HepG2 (cell line): ENCODE measurements around the gene NTRK2. TPM values are rescaled to one million over a fixed set of nuclear protein-coding genes. Genes with fewer than 3 reads are reported as not detected.

Experiments used
- ATAC-seq: fragments of 200-7000 bp; cut with Tn5 transposase; 3 replicates; pipeline ENCODE4 v1.9.1; 2020; ENCODE audit warnings: mild to moderate bottlenecking, moderate library complexity
- BruUV-seq: library from RNA; stranded (reverse); fragments of 400-500 nt; replicated peaks from 2 replicates; lab custom pipeline; 2021; lab: Mats Ljungman, UMichigan
- CTCF ChIA-PET: fragments of 300-600 bp; formaldehyde crosslinking; extraction: SDS; loops from one replicate; lab custom pipeline; 2021; ENCODE audit warnings: low total read pairs, inconsistent platforms, low intra/inter-chr PET ratio; lab: Yijun Ruan, JAX
- POLR2A ChIA-PET: fragments of 350-600 bp; sonication (Branson Sonifier 250); formaldehyde crosslinking; loops from one replicate; lab custom pipeline; 2020; ENCODE audit warnings: antibody characterized with exemption, inconsistent platforms; lab: Yijun Ruan, JAX
- DNase-seq: peaks from one replicate; pipeline ENCODE4 v3.0.0-alpha.2; 2015; ENCODE audit warnings: low spot score
- FAIRE-seq: peaks from 3 replicates; lab custom pipeline; 2011; peaks lifted over from hg19 to GRCh38; lab: Jason Lieb, UNC
- H2AFZ ChIP-seq: one replicate; pipeline ENCODE4 v1.6.1; 2011; ENCODE audit warnings: low read length, inconsistent platforms
- H3K27ac ChIP-seq: fragments of 300-600 bp; 3 replicates; pipeline ENCODE4 v1.8.0; 2011; ENCODE audit warnings: mixed run types, mild to moderate bottlenecking, mixed read lengths, low read length, inconsistent platforms; ENCODE audit not compliant: insufficient read depth; ENCODE audit errors: extremely low read length
- H3K27me3 ChIP-seq, 2 experiments: fragments of 200-600 bp in 1 of 2; 2 replicates in 1 of 2; 3 replicates in 1 of 2; pipeline versions ENCODE4 v1.6.0 to v1.8.0; 2011; ENCODE audit warnings: low read length in 2 of 2, mild to moderate bottlenecking in 2 of 2, moderate library complexity in 2 of 2, inconsistent platforms in 1 of 2; ENCODE audit not compliant: insufficient read depth in 2 of 2, control insufficient read depth in 1 of 2
- H3K36me3 ChIP-seq, 2 experiments: fragments of 200-600 bp in 1 of 2; replicated peaks in 1 of 2; 2 replicates in 1 of 2; 3 replicates in 1 of 2; pipeline versions ENCODE4 v1.5.1 to v1.8.0; 2011; ENCODE audit warnings: low read length in 2 of 2, inconsistent platforms in 1 of 2; ENCODE audit not compliant: insufficient read depth in 2 of 2, control insufficient read depth in 1 of 2
- H3K4me1 ChIP-seq: 2 replicates; pipeline ENCODE4 v1.5.1; 2012; ENCODE audit warnings: low read length, inconsistent platforms; ENCODE audit not compliant: insufficient read depth
- H3K4me2 ChIP-seq: 2 replicates; pipeline ENCODE4 v1.6.0; 2011; ENCODE audit warnings: low read depth, low read length, inconsistent platforms
- H3K4me3 ChIP-seq, 3 experiments: fragments of 200-600 bp in 1 of 3; sonication (generic), shearing (Covaris generic) in 1 of 3; replicated peaks in 1 of 3; 2 replicates each; pipeline ENCODE4 v1.5.1; 2011 to 2016; ENCODE audit warnings: low read length in 3 of 3, inconsistent platforms in 2 of 3, low read depth in 2 of 3, mild to moderate bottlenecking in 2 of 3, control low read depth in 1 of 3, mixed read lengths in 1 of 3; ENCODE audit not compliant: insufficient read depth in 1 of 3
- H3K79me2 ChIP-seq: one replicate; pipeline ENCODE4 v1.6.1; 2011; ENCODE audit warnings: low read length, inconsistent platforms; ENCODE audit not compliant: insufficient read depth
- H3K9ac ChIP-seq: 2 replicates; pipeline ENCODE4 v1.6.0; 2011; ENCODE audit warnings: mild to moderate bottlenecking, low read depth, low read length, inconsistent platforms; ENCODE audit not compliant: insufficient read depth
- H3K9me3 ChIP-seq: 2 replicates; pipeline ENCODE4 v1.5.1; 2012; ENCODE audit warnings: mild to moderate bottlenecking, low read length
- H4K20me1 ChIP-seq: 2 replicates; pipeline ENCODE4 v1.6.0; 2011; ENCODE audit warnings: inconsistent platforms, mild to moderate bottlenecking, low read length, moderate library complexity; ENCODE audit not compliant: insufficient read depth
- KDM2A ChIP-seq: sonication (generic); formaldehyde crosslinking; IDR thresholded peaks from 2 replicates; pipeline ENCODE4 v1.4.0; 2020; ENCODE audit warnings: low read depth, missing genetic modification reagents, borderline replicate concordance
- MEIS2 ChIP-seq: sonication (generic); formaldehyde crosslinking; IDR thresholded peaks from 2 replicates; pipeline ENCODE4 v1.9.0; 2021; ENCODE audit warnings: mild to moderate bottlenecking, missing genetic modification reagents
- NCOR1 ChIP-seq: fragments of 200-600 bp; sonication (generic); IDR thresholded peaks from 2 replicates; pipeline ENCODE4 v1.7.0; 2017; ENCODE audit warnings: antibody characterized with exemption, low read length, borderline replicate concordance
- NFIB ChIP-seq: sonication (generic); formaldehyde crosslinking; IDR thresholded peaks from 2 replicates; pipeline ENCODE4 v1.9.0; 2021; ENCODE audit warnings: missing genetic modification reagents, mild to moderate bottlenecking, borderline replicate concordance
- PCBP2 ChIP-seq: fragments of 200-400 bp; formaldehyde crosslinking; optimal IDR thresholded peaks from 2 replicates; pipeline ENCODE3; 2018; ENCODE audit warnings: low read length, low read depth; ENCODE audit not compliant: poor library complexity, severe bottlenecking
- POLR2AphosphoS2 ChIP-seq: IDR thresholded peaks from 2 replicates; pipeline ENCODE4 v1.6.1; 2011; ENCODE audit warnings: low read depth, low read length, improper control_type of control experiment
- PRPF4 ChIP-seq: fragments of 200-400 bp; formaldehyde crosslinking; IDR thresholded peaks from 2 replicates; pipeline ENCODE4 v1.6.1; 2016; ENCODE audit warnings: low read length, low read depth; ENCODE audit not compliant: poor library complexity, severe bottlenecking
- TOPORS ChIP-seq: sonication (generic); formaldehyde crosslinking; IDR thresholded peaks from 2 replicates; pipeline ENCODE4 v1.8.0; 2023; ENCODE audit warnings: mild to moderate bottlenecking, missing genetic modification reagents
- ZNF253 ChIP-seq: sonication (generic); formaldehyde crosslinking; IDR thresholded peaks from 2 replicates; pipeline ENCODE4 v1.8.0; 2022; ENCODE audit warnings: mild to moderate bottlenecking, missing genetic modification reagents, borderline replicate concordance
- ZNF350 ChIP-seq: sonication (generic); formaldehyde crosslinking; IDR thresholded peaks from 2 replicates; pipeline ENCODE4 v1.4.0; 2020; ENCODE audit warnings: mild to moderate bottlenecking, low read depth, missing genetic modification reagents, borderline replicate concordance
- ZNF816 ChIP-seq: sonication (generic); formaldehyde crosslinking; IDR thresholded peaks from 2 replicates; pipeline ENCODE4 v1.8.0; 2022; ENCODE audit warnings: missing genetic modification reagents, mild to moderate bottlenecking, borderline replicate concordance
- ZSCAN12 ChIP-seq: sonication (generic); formaldehyde crosslinking; IDR thresholded peaks from 2 replicates; pipeline ENCODE4 v1.9.0; 2021; ENCODE audit warnings: mild to moderate bottlenecking, missing genetic modification reagents
- WGBS: methylation state at CpG from one replicate; pipeline ENCODE4 v1.1.6; 2017; ENCODE audit warnings: low lambda C conversion rate; 5-methylcytosine and 5-hydroxymethylcytosine counted together
- in situ Hi-C: cut with HindIII; loops from 2 replicates; pipeline ENCODE4 v1.10.0; 2017; ENCODE audit warnings: low pct_unique_long_range_greater_than_20kb; ENCODE audit not compliant: extremely low pct_ligation_motif_present
- intact Hi-C: fragments of 100-400 bp; cut with micrococcal nuclease; formaldehyde crosslinking; loops from one replicate; pipeline ENCODE4 v1.10.0; 2022; ENCODE audit not compliant: unreplicated experiment
- polyA plus RNA-seq, 8 experiments: library from polyadenylated mRNA; depleted of rRNA in 3 of 8; stranded (reverse) in 7 of 8; unstranded in 1 of 8; fragments of >200 nt; fragmentation: Illumina TruSeq in 4 of 8; extraction: Trizol in 4 of 8; gene quantifications; 2 replicates each; pipeline versions ENCODE4 v1.2.1 to v1.2.3, GENCODE V29; 2011 to 2016; ENCODE audit warnings: low read depth in 4 of 8, missing spikeins in 1 of 8, mixed read lengths in 1 of 8; ENCODE audit not compliant: insufficient read depth in 1 of 8
- total RNA-seq, 5 experiments: library from RNA; depleted of rRNA; stranded (reverse); fragments of >200 nt; fragmentation: Illumina TruSeq; extraction: Trizol; gene quantifications; 2 replicates each; pipeline ENCODE4 v1.2.3, GENCODE V29; 2016; ENCODE audit warnings: low read depth in 1 of 5
- TF ChIP-seq, protein P1 (sequence below): sonication (generic); formaldehyde crosslinking; IDR thresholded peaks from 2 replicates; pipeline ENCODE4 v1.4.0; 2020; ENCODE audit warnings: missing genetic modification reagents, mild to moderate bottlenecking, borderline replicate concordance

Gene NTRK2
- total and polyA plus RNA-seq, 2 of the 13 experiments (the other 11 are each of a cell fraction or from before 2014, with no cell fraction given): not detected

- POLR2A ChIA-PET: no interaction called here
- CTCF ChIA-PET: no interaction called here
These were observed 39.5 kb downstream of the NTRK2 start for GRCh38 chr9:84709056-84709455.

More at GRCh38 chr9:84709056-84709455, 39.5 kb downstream of the NTRK2 start:
- no peak overlapping the region for H2AFZ ChIP-seq
- no peaks in the 10 kb centered on the region for H3K36me3 ChIP-seq
- no peak overlapping the region for H3K27ac ChIP-seq
- TF ChIP-seq TOPORS (no peak), KDM2A (CRISPR knock-in tag) (no peak), ZNF350 (CRISPR knock-in tag) (no peak), ZSCAN12 (no peak), ZNF253 (CRISPR knock-in tag) (no peak), NCOR1 (no peak), PCBP2 (no peak), NFIB (CRISPR knock-in tag) (no peak), MEIS2 (CRISPR knock-in tag) (no peak), POLR2AphosphoS2 (no peak), ZNF816 (CRISPR knock-in tag) (no peak), PRPF4 (no peak)
- TF ChIP-seq, protein P1, sequence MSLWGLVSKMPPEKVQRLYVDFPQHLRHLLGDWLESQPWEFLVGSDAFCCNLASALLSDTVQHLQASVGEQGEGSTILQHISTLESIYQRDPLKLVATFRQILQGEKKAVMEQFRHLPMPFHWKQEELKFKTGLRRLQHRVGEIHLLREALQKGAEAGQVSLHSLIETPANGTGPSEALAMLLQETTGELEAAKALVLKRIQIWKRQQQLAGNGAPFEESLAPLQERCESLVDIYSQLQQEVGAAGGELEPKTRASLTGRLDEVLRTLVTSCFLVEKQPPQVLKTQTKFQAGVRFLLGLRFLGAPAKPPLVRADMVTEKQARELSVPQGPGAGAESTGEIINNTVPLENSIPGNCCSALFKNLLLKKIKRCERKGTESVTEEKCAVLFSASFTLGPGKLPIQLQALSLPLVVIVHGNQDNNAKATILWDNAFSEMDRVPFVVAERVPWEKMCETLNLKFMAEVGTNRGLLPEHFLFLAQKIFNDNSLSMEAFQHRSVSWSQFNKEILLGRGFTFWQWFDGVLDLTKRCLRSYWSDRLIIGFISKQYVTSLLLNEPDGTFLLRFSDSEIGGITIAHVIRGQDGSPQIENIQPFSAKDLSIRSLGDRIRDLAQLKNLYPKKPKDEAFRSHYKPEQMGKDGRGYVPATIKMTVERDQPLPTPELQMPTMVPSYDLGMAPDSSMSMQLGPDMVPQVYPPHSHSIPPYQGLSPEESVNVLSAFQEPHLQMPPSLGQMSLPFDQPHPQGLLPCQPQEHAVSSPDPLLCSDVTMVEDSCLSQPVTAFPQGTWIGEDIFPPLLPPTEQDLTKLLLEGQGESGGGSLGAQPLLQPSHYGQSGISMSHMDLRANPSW: no peak
- H3K27me3 ChIP-seq: no peaks in the 10 kb centered on the region
- H3K4me2 ChIP-seq: no peak overlapping the region
- no peak for FAIRE-seq
- no TSS peak for BruUV-seq
- H3K79me2 ChIP-seq: no peaks in the 10 kb centered on the region
- in situ Hi-C loops: no loop called here
- H3K9ac ChIP-seq: no peak overlapping the region
- intact Hi-C loops: no loop called here
- H3K9me3 ChIP-seq: no peaks in the 10 kb centered on the region
- no peak overlapping the region for H3K4me3 ChIP-seq
- no peaks in the 10 kb centered on the region for H3K4me1 ChIP-seq
- no peak for DNase-seq
- no peak for ATAC-seq
- H4K20me1 ChIP-seq: no peaks in the 10 kb centered on the region
- 0% methylated on average over 1 of the region's 1 CpG for WGBS
